GM19324 (cell line): ENCODE data around the gene DLX5.

ENCODE experiments used
- ATAC-seq: cut with Tn5 transposase; IDR thresholded peaks from one replicate; pipeline ENCODE4 v1.9.1; 2021; ENCODE audit warnings: mild to moderate bottlenecking, moderate library complexity; ENCODE audit not compliant: unreplicated experiment, low FRiP score

DLX5 gene

DNA sequence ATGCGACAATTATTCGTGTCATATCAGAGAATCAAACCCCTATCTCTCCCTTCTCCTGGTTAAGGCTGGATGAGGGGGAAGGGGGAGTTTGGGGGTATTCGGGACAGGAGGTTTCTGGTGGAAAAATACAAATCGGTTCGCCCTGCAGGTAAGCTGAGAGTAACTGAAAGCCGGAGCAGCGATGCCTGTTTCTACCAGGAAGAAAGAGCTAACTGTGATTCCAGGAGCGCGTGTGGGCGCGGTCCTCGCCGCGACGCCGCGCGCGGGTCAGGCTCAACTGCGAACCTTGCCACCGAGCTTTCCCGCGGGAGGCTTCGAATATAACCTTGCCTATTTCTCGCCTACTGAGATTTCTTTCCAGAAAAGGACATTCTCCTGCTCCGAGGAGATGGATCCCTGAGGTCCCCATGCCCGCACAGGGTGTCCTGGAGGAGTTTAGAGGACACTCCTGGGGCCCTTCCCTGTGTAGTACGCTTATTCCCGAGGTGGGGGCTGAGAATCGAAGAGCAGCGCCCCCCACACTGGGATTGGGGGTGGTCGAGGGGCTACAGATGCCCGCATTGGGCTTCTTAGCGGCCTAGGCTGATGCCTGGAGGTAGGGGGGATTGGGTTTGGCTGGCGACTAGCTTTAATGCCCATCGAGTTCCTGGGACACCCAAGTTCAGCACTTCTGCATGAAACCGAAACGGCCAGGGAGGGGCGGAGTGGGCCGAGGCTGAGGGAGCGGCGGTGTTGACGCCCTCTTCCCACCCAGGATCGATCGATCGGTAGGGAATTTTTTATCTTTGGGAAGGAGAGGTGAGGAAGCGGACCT, 32.2 kb downstream of the DLX5 start:
- no peak for ATAC-seq

- no peak for ATAC-seq
Observed at GRCh38 chr7:96991546-96992191, 33.0 kb downstream of the DLX5 start.

DNA sequence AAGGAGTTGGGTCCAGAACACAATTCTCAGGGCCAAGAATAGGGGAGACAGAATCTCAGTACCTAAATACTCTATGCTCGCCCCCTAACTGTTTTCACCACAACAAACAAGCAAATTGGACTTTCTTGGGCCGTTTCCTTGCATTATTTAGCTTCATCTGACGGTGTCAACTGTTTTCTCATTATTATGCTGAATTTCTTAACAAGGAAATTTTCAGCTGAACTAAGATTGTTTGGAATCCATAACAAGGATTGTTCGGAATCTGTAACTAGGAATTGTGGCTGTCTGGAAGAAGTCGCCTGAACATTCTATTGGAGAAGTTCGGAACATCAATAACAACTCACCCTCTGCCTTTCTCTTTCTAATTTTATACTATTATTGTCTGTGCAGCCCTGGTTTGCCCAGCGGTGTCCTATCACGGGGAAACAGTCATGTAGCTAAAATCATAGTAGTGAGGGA, 34.7 kb downstream of the DLX5 start:
- no peak for ATAC-seq

DNA sequence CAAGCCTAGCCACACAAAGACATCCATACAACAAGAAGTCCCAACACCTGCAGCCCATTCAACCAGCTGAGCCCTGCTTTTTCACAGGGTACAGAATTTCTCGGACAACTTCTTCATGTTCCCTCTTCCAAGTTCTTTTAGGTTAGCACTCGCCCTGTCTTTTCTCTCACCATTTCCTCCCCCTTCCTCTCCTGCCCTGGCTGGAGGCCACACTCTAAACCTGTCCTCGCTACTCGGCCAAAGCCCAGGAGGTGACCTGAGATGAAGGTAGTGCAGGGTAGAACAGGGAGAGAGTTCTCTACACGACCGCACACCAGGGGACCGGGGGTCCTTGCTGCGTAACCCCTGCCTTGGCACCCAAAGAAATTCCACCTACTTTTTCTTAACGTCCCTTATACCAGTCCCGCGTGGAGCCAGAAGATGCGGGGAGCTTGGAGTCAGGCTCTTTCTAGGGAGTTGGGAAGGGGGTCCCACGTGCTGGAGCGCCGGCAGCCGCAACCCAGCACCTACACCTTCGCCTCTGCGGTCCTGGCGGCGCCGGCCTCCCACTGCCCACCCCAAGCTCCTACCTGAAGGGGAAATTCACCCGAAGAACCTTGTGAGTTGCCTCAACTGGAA, 35.3 kb downstream of the DLX5 start:
- ATAC-seq, result no peak

DNA sequence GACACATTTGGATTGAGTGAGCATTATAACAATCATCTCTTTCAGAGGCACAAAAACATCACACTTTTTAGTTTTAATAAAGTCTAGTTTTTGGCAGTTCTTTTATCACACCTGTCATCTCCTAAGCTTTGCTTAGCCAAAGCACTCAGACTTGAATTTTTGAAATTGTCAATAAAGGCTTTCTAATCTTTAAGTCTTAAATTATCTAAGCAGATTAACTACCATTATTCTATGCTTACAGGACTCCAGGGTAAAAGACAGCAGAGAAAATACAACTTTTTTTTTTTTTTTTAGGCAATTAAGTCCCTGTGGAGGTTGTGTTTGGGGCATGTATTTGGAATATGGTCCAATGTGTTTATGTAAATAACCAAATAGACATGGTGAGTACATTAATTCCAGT, 36.9 kb downstream of the DLX5 start:
- no peak for ATAC-seq

GRCh38 chr7:96986901-96987300, 37.7 kb downstream of the DLX5 start:
- ATAC-seq, result no peak

DNA sequence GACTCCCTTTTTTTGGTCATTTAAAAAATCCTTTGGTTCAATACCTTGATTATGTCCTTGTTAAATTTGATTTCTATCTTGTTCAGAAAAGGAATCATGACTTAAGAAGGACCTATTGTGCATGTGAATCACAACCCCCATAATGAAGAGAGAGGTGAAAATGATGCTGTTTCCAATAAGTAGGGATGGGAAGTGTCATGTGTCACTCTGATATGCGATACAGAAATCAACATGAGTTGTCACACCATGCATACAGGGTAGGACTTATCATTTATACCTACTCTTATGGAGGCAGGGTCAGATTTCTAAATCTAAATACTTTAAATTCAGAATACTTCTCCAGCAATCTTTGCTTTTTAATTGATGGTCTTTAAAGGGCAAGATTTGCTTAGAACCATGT, 38.6 kb downstream of the DLX5 start:
- no peak for ATAC-seq

DNA sequence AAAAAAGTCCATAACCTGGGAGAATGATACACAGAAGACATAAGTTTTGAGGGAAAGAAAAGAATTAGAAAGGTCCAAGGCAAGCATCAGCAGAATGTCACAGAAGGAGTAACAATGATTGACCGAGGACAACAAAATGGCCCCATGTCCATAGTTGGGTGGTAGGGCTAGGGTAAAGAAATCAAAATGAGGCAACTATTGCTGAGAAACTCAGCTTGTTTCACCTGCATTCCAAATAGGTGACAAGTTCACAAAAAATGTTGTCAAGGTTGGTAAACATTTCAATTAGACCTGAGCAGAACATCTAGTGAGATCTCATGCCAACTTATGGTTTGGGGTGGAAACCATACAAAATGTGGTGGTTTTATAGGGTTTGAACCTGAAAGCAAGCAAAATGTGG, 42.0 kb downstream of the DLX5 start:
- no peak for ATAC-seq

DNA sequence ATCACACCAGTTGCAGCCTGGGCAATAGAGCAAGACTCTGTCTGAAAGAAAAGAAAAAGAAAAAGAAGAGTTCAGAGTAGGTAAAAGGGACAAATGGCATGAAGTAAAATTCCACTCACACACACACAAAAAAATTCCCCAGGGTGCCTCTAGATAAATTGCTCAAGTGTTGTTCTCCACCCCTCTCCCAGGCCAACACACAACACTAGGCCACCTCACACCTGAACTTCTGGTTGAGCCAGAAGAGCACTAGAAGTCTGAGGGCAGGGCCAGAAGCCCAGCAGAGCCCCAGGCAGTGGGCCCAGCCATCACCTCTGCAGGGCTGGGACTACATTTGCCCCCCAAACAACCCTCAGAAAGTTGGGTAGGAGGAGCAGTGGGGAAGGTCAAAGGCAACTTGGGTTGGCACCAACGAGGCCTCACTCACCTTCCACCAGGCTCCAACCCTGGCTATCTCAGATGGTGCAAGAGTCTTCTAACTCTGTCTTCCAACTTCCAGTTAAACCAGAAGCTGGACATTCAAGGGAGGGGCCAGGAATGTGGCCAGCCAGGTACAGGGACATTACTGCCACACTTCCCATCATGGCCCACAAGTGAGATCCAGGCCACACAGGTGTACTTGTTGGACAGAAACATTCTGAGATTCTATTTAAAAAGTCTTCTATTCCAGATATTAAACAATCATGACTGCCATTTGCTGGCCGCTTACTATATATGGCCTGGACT, 44.9 kb downstream of the DLX5 start:
- ATAC-seq, result no peak

- no peak for ATAC-seq
Observed at GRCh38 chr7:96977445-96977844, 47.2 kb downstream of the DLX5 start.

- no peak for ATAC-seq
Observed at GRCh38 chr7:96976106-96976505, 48.5 kb downstream of the DLX5 start.

GRCh38 chr7:96973986-96974385, 50.6 kb downstream of the DLX5 start:
- ATAC-seq, result no peak

DNA sequence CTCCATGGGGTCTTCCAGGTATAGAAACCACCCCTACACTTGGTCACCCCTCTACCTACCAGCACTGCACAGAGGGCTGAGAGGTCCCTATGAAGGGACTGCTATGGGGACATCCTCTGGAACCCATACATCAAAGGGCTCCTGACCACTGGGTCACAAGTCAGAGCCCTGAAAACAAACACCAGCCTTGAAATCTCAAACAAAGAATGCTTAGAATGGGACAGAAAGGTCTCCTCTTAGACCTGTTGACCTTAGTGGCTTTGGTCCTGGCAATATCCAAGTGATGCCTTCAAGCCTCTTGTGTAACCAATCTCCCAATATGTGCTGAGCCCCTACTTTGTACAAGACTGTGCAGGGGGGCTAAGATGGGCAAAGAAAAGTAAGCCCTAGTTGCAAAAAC, 53.9 kb downstream of the DLX5 start:
- ATAC-seq, result no peak
